K562 (cell line): Measurements from ENCODE around the gene MTA2. TPM values are rescaled to one million over a fixed set of nuclear protein-coding genes. Genes with fewer than 3 reads are reported as not detected.

Source experiments
- ARID2 ChIP-seq: fragments of 450-650 bp; IDR thresholded peaks from 2 replicates; pipeline ENCODE4 v1.6.1; 2017; ENCODE audit warnings: antibody characterized with exemption, mild to moderate bottlenecking
- ATF2 ChIP-seq: sonication (generic); formaldehyde crosslinking; IDR thresholded peaks from 2 replicates; pipeline ENCODE4 v1.8.1; 2022; ENCODE audit warnings: missing genetic modification reagents
- ETV6 ChIP-seq, 3 experiments: fragments of 150-350 bp in 1 of 3; sonication (generic) in 1 of 3; formaldehyde crosslinking in 1 of 3; IDR thresholded peaks; 2 replicates each; pipeline versions ENCODE4 v1.6.1 to v1.8.0; 2014 to 2022; ENCODE audit warnings: borderline replicate concordance in 2 of 3, low read depth in 2 of 3, antibody characterized with exemption in 1 of 3, low read length in 1 of 3, mild to moderate bottlenecking in 1 of 3, missing genetic modification reagents in 1 of 3
- GATAD2A ChIP-seq: fragments of 450-650 bp; IDR thresholded peaks from 2 replicates; pipeline ENCODE4 v1.6.1; 2017
- MLLT1 ChIP-seq, 2 experiments: fragments of 450-650 bp; IDR thresholded peaks; 2 replicates each; pipeline ENCODE4 v1.6.1; 2016
- PML ChIP-seq: IDR thresholded peaks from 2 replicates; pipeline ENCODE4 v1.6.1; 2012; ENCODE audit warnings: low read length, inconsistent platforms
- REST ChIP-seq, 2 experiments: fragments of 450-650 bp; formaldehyde crosslinking in 1 of 2; IDR thresholded peaks; 2 replicates each; pipeline versions ENCODE4 v1.4.0 to v1.6.1; 2014 to 2020; ENCODE audit warnings: mild to moderate bottlenecking in 2 of 2, borderline replicate concordance in 1 of 2, low read depth in 1 of 2
- RFX7 ChIP-seq: fragments of 250-450 bp; sonication (Bioruptor Pico); IDR thresholded peaks from 2 replicates; pipeline ENCODE4 v1.5.1; 2021; ENCODE audit warnings: mild to moderate bottlenecking
- SIN3A ChIP-seq, 2 experiments: fragments of 150-350 bp in 1 of 2; IDR thresholded peaks; 2 replicates each; pipeline ENCODE4 v1.6.1; 2011 to 2016; ENCODE audit warnings: borderline replicate concordance in 2 of 2, low read depth in 2 of 2, low read length in 2 of 2, mild to moderate bottlenecking in 2 of 2, moderate library complexity in 2 of 2; ENCODE audit not compliant: control insufficient read depth in 1 of 2
- SRSF7 ChIP-seq: fragments of 200-400 bp; formaldehyde crosslinking; optimal IDR thresholded peaks from 2 replicates; pipeline ENCODE3; 2017; ENCODE audit warnings: mild to moderate bottlenecking, low read depth, low read length
- TFAP4 ChIP-seq: sonication (generic); formaldehyde crosslinking; IDR thresholded peaks from 2 replicates; pipeline ENCODE4 v1.8.0; 2022; ENCODE audit warnings: missing genetic modification reagents, mild to moderate bottlenecking, moderate library complexity, borderline replicate concordance
- VEZF1 ChIP-seq: fragments of 200-800 bp; sonication (Bioruptor generic); IDR thresholded peaks from 2 replicates; pipeline ENCODE4 v1.6.1; 2017; ENCODE audit warnings: missing genetic modification characterization, missing compliant biosample characterization
- XRCC4 ChIP-seq: IDR thresholded peaks from one replicate; pipeline ENCODE4 v1.6.1; 2011; ENCODE audit not compliant: insufficient read depth, insufficient read length; ENCODE audit errors: extremely low read depth
- ZNF12 ChIP-seq: sonication (generic); formaldehyde crosslinking; IDR thresholded peaks from 2 replicates; pipeline ENCODE4 v1.4.0; 2020; ENCODE audit warnings: mild to moderate bottlenecking, missing genetic modification reagents
- polyA plus RNA-seq, 8 experiments: library from polyadenylated mRNA; depleted of rRNA in 4 of 8; stranded (reverse) in 5 of 8; unstranded in 3 of 8; fragments of >200 nt; fragmentation: Nextera tagmentation in 2 of 8; fragmentation: Illumina TruSeq in 1 of 8; extraction: Ambion mirVana in 2 of 8; extraction: Trizol in 1 of 8; gene quantifications; 2 replicates each; pipeline versions ENCODE4 v1.2.1 to v1.2.3, GENCODE V29; 2011 to 2014; ENCODE audit warnings: inconsistent platforms in 1 of 8, missing spikeins in 1 of 8
- total RNA-seq, 7 experiments: library from RNA; depleted of rRNA in 6 of 7; stranded (reverse); fragments of >200 nt in 6 of 7; fragmentation: Illumina TruSeq in 2 of 7; extraction: Trizol in 2 of 7; gene quantifications; 2 replicates each; pipeline versions ENCODE4 v1.2.1 to v1.2.3, GENCODE V29; 2011 to 2021; ENCODE audit warnings: low replicate concordance in 1 of 7

Gene MTA2
- total and polyA plus RNA-seq, 9 of the 15 experiments (the other 6 are each of a cell fraction or from before 2014, with no cell fraction given), result 6.2 to 220 (median 172) TPM

- TF ChIP-seq ATF2 (CRISPR knock-in tag) (no peak), ETV6 (IDR thresholded peaks at IDR 0.05; ENCODE audit: borderline replicate concordance in 1 of 2, low read depth in 2 of 2, low read length in 1 of 2) (no peak), ETV6 (CRISPR knock-in tag; IDR thresholded peaks at IDR 0.05; ENCODE audit: borderline replicate concordance) (no peak), SIN3A (IDR thresholded peaks at IDR 0.05; ENCODE audit: borderline replicate concordance in 2 of 2, control insufficient read depth in 1 of 2, low read depth in 2 of 2, low read length in 2 of 2) (peak in 1 of 2 experiments; percentile 44; a peak in 1 of 4 replicates), SRSF7 (no peak), ARID2 (no peak), RFX7 (CRISPR knock-in tag) (no peak), GATAD2A (no peak), MLLT1 (IDR thresholded peaks at IDR 0.05) (no peak), TFAP4 (CRISPR knock-in tag) (0 out of 2 replicates have a peak, but pooled peaks have one; percentile 31), REST (IDR thresholded peaks at IDR 0.05; ENCODE audit: borderline replicate concordance) (no peak), REST (CRISPR knock-in tag; IDR thresholded peaks at IDR 0.05; ENCODE audit: low read depth) (no peak), PML (no peak), XRCC4 (no peak), VEZF1 (CRISPR knock-in tag) (no peak), ZNF12 (CRISPR knock-in tag) (no peak)
Observed at GRCh38 chr11:62614275-62614674, 12.6 kb upstream of the MTA2 start (continued).
